ENCODE results near the gene ZNF660. TPM values are rescaled to one million over a fixed set of nuclear protein-coding genes. Genes with fewer than 3 reads are reported as not detected.
"Not testable (repeated sequence)": the region's sequence is repeated elsewhere in the genome, so short reads cannot be mapped to it uniquely, and the experiment has no call there.

The ZNF660 gene
- total RNA-seq, 1 donor from 2014 or later, result 26.1 TPM

DNA sequence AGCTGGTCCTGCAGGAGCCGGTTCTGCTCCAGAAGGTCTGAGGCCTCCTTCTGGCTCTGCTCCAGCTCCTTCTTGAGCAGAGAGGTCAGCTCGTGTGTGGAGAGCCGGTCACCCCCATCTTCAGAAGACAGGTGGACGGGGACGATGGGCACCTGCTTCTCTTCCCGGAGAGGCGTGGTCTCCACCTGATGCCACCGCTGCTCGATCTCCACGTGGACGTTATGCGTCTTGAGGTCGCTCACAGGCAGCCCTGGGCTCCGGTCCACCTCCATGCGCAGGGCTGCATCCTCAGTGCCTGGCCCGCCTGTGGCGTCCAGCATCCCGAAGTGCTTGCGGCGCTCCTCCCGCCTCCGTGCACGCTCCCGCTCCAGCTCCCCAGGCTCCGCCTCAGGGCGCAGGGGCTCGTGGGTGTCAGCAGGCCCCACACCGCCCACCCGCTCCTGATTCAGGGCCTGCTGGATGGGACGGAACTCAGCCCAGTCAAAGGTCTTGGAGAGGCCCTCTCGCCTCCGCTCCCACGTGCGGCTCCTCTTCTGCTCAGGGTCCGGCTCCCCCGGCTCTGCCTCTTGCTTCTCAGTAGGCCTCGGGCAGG, 5.7 kb upstream of the ZNF660 start:
- H3K27me3 Mint-ChIP-seq (ENCODE audit: low read depth); H3K4me1 Mint-ChIP-seq; H3K27ac Mint-ChIP-seq (ENCODE audit: unreplicated experiment); DNase-seq (ENCODE audit: low read depth, low spot score); H3K9me3 Mint-ChIP-seq; H3K4me3 Mint-ChIP-seq: not testable (repeated sequence)
- peaks cover 34% of the 10 kb centered on the region for H3K36me3 Mint-ChIP-seq (ENCODE audit: low read depth)

DNA sequence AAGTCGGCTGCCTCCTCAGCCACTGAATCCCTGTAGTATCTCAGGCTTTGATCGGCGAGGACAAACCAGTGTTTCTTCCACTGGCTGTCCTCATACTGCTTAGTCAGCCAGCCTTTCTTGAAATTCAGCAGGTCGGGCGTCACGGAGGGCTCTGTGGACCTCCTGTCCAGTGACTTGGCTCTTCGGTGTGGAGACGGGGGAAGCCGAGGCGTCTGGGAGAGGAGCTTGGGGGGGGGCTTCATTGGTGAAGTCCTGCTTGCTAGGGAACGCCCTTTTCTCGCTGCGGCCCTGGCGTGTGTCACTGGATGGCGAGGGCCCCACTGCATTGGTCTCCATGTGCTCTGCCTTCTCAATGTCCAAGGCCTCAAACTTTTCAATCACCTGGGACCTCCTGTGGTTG, 5.0 kb upstream of the ZNF660 start:
- H3K27ac Mint-ChIP-seq (ENCODE audit: unreplicated experiment); H3K4me3 Mint-ChIP-seq; DNase-seq (ENCODE audit: low read depth, low spot score); H3K27me3 Mint-ChIP-seq (ENCODE audit: low read depth); H3K9me3 Mint-ChIP-seq: not testable (repeated sequence)
- H3K4me1 Mint-ChIP-seq, result peaks cover 13% of the 10 kb centered on the region
- peaks cover 34% of the 10 kb centered on the region for H3K36me3 Mint-ChIP-seq (ENCODE audit: low read depth)

DNA sequence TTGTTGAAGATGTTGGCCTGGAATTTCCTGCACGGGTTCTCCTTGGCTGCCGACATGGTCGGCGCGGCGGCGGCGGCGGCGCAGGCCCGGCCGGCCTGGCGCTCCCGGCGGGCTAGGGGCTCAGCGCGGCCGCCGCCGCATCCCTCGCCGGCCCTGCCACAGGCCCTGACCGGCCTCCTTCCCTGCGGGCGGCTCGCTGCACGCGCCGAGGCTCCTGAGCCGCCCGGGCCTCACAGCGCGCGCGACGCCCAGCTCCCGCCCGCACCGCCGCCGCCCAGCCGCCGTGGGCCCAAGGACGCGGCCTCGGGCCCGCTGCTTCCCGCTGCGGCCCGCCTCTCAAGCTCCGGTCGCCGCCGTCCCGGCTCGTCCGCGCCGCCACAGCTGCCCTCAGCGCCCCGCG, 3.8 kb upstream of the ZNF660 start:
- not testable (repeated sequence) for H3K4me3 Mint-ChIP-seq; DNase-seq (ENCODE audit: low read depth, low spot score); H3K27me3 Mint-ChIP-seq (ENCODE audit: low read depth); H3K27ac Mint-ChIP-seq (ENCODE audit: unreplicated experiment); H3K9me3 Mint-ChIP-seq
- Mint-ChIP-seq H3K4me1 (peaks cover 24% of the 10 kb centered on the region), H3K36me3 (ENCODE audit: low read depth) (peaks cover 41% of the 10 kb centered on the region)

DNA sequence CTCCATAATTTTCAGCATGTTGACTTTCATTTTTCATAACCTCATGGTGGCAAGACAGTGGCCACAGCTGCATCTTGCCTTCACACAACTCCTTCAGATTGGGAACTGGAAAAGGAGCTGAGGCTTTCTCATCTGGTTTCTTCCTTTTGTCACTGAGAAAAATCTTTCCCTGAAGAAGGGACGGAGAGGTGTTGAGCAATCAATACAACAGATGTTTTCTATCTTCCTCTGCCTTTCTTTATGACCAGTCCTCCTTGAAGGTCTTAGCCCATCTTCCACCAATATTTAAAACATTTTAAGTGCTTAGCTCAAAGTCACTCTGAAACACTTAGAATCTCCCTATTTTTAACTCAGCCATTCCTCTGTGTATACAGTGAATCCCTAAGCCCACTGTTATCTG, 11.9 kb downstream of the ZNF660 start:
- H3K9me3 Mint-ChIP-seq, result peaks cover 52% of the 10 kb centered on the region
- no peak overlapping the region for H3K4me3 Mint-ChIP-seq
- peaks cover 93% of the 10 kb centered on the region for H3K36me3 Mint-ChIP-seq (ENCODE audit: low read depth)
- TF ChIP-seq, protein P1, sequence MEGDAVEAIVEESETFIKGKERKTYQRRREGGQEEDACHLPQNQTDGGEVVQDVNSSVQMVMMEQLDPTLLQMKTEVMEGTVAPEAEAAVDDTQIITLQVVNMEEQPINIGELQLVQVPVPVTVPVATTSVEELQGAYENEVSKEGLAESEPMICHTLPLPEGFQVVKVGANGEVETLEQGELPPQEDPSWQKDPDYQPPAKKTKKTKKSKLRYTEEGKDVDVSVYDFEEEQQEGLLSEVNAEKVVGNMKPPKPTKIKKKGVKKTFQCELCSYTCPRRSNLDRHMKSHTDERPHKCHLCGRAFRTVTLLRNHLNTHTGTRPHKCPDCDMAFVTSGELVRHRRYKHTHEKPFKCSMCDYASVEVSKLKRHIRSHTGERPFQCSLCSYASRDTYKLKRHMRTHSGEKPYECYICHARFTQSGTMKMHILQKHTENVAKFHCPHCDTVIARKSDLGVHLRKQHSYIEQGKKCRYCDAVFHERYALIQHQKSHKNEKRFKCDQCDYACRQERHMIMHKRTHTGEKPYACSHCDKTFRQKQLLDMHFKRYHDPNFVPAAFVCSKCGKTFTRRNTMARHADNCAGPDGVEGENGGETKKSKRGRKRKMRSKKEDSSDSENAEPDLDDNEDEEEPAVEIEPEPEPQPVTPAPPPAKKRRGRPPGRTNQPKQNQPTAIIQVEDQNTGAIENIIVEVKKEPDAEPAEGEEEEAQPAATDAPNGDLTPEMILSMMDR (conservative IDR thresholded peaks at IDR 0.05), result no peak
- no peak for DNase-seq (ENCODE audit: low read depth, low spot score)
- H3K27ac Mint-ChIP-seq (ENCODE audit: unreplicated experiment), result no peak overlapping the region
- H3K4me1 Mint-ChIP-seq, result no peaks in the 10 kb centered on the region
- no peaks in the 10 kb centered on the region for H3K27me3 Mint-ChIP-seq (ENCODE audit: low read depth)

DNA sequence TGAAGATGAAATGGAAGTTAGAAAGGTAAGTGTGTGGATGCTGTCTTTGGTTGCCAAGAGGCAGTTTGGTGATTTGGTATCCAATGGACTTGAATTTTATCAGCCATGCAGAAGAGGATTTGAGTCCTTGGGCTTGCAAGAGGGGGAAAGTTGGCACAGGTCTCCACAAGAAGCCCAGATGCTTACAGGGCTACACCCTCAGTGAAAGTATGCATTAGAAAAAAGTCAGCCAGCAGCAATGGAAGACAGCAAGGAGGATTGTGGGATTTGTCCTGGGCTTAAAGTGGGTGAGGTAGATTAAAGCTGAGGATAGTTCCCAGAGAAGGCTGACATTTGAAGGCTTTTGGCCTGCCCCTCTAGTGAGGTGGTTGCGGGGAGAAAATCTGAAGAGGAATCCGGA, 17.0 kb downstream of the ZNF660 start:
- Mint-ChIP-seq H3K4me3 (no peak overlapping the region), H3K27ac (ENCODE audit: unreplicated experiment) (no peak overlapping the region), H3K27me3 (ENCODE audit: low read depth) (no peaks in the 10 kb centered on the region), H3K4me1 (no peaks in the 10 kb centered on the region), H3K36me3 (ENCODE audit: low read depth) (peaks cover 87% of the 10 kb centered on the region), H3K9me3 (peaks cover 47% of the 10 kb centered on the region)
- TF ChIP-seq, protein P1 (conservative IDR thresholded peaks at IDR 0.05), result no peak
- no peak for DNase-seq (ENCODE audit: low read depth, low spot score)

DNA sequence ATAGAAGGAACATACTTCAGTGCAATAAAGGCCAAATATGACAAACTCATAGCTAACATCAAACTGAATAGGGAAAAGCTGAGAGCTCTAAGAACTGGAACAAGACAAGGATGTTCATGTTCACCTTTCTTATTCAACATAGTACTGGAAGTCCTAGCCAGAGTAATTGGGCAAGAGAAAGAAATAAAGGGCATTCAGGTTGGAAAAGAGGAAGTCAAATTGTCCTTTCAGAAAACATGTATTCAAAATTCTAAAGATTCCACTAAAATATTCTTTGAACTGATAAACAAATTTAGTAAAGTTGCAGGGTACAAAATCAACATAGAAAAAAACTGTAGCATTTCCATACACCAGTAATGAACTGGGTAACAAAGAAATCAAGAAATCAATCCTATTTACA, 27.9 kb downstream of the ZNF660 start:
- H3K4me3 Mint-ChIP-seq, result no peak overlapping the region
- H3K27me3 Mint-ChIP-seq (ENCODE audit: low read depth), result no peaks in the 10 kb centered on the region
- H3K9me3 Mint-ChIP-seq, result peaks cover 20% of the 10 kb centered on the region
- no peaks in the 10 kb centered on the region for H3K4me1 Mint-ChIP-seq
- H3K36me3 Mint-ChIP-seq (ENCODE audit: low read depth), result peaks cover 55% of the 10 kb centered on the region
- H3K27ac Mint-ChIP-seq (ENCODE audit: unreplicated experiment), result no peak overlapping the region
- TF ChIP-seq, protein P1 (conservative IDR thresholded peaks at IDR 0.05), result no peak
- DNase-seq (ENCODE audit: low read depth, low spot score), result no peak

DNA sequence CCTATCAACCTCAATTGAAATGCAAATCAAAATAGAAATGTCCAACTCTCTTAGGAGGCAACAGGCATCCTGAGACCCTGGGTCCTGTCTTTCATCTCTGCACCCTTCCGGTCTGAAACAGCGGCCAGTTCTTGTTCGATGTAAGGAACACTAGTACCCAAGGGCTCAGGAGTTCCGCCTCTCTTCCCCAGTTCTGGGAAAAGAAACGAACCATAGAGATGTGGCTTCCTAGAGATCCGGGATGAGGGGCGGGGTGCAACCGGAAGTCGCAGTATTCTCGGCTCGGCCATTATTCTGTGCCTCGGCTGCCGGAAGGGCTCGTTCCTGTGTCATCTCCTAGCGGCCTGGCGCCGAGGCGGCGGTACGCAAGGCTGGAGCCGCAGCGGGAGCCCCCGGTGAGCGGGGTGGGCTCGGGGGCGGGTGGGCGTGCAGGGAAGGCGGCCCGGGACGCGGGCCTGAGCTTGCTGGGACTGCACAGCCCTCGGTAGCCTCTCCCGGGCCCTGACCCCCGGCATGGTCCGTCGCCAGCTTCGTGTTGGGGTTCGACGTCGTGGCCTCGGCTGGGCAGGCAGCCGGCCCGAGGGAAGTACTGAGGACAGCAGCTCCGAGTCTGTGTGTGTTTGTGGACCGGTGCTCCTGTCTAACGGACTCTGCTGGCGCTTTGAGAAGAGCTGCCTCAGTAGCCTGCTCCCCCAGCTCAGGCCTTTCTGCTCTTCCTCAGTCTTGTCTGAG, 40.2 kb downstream of the ZNF660 start, which contains the start of gene ZNF197:
Gene ZNF197 (plus strand): TSS at position 288 of the 732 bp plus-strand sequence. CDS start 4,119 bp downstream, outside the sequence.
- DNase-seq (ENCODE audit: low read depth, low spot score), result peak; percentile 76
- TF ChIP-seq, protein P1 (conservative IDR thresholded peaks at IDR 0.05), result peak; percentile 23
- Mint-ChIP-seq H3K27me3 (ENCODE audit: low read depth) (no peaks in the 10 kb centered on the region), H3K9me3 (no peaks in the 10 kb centered on the region), H3K4me1 (peaks cover 48% of the 10 kb centered on the region), H3K4me3 (peak within 1 kb of the TSS; percentile 96), H3K27ac (ENCODE audit: unreplicated experiment) (peak within 1 kb of the TSS; percentile 94), H3K36me3 (ENCODE audit: low read depth) (peaks cover 11% of the 10 kb centered on the region)
